Body of pancreas (tissue), 4 donors: Measurements from ENCODE around the gene PLAGL2.

Experiments used
- POLR2A ChIP-seq, 3 donors: fragments of 450-650 bp; IDR thresholded peaks; one replicate each; pipeline ENCODE4 v1.6.1; 2016; ENCODE audit warnings: antibody characterized with exemption in 3 of 3, mild to moderate bottlenecking in 2 of 3
- TF ChIP-seq, protein P1 (sequence below), 7 experiments: fragments of 450-650 bp in 4 of 7; fragments of 200-600 bp in 3 of 7; sonication (generic) in 3 of 7; IDR thresholded peaks; one replicate each; pipeline ENCODE4 v1.5.1; 2016 to 2019; ENCODE audit warnings: antibody characterized with exemption in 7 of 7

DNA sequence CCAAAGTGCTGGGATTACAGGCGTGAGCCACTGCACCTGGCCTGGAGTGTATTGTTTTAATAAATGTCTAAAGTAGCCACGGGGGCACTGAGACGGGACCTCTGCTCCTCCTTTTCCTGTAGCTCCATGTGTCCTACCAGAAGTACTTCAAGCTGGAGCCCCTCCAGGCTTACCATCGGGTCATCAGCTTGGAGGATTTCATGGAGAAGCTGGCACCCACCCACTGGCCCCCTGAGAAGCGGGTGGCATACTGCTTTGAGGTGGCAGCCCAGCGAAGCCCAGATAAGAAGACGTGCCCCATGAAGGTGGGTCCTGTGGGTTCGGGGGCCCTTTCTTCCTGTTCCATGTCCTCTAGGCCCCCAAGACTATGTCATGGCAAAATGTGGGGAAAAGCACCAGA lies 7.6 kb upstream of the PLAGL2 start:
- no peak for TF ChIP-seq POLR2A (IDR thresholded peaks at IDR 0.05)
- TF ChIP-seq, protein P1, sequence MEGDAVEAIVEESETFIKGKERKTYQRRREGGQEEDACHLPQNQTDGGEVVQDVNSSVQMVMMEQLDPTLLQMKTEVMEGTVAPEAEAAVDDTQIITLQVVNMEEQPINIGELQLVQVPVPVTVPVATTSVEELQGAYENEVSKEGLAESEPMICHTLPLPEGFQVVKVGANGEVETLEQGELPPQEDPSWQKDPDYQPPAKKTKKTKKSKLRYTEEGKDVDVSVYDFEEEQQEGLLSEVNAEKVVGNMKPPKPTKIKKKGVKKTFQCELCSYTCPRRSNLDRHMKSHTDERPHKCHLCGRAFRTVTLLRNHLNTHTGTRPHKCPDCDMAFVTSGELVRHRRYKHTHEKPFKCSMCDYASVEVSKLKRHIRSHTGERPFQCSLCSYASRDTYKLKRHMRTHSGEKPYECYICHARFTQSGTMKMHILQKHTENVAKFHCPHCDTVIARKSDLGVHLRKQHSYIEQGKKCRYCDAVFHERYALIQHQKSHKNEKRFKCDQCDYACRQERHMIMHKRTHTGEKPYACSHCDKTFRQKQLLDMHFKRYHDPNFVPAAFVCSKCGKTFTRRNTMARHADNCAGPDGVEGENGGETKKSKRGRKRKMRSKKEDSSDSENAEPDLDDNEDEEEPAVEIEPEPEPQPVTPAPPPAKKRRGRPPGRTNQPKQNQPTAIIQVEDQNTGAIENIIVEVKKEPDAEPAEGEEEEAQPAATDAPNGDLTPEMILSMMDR (IDR thresholded peaks at IDR 0.05): no peak
